C4-2B (cell line): ENCODE measurements around the gene SLC35F3.

Experiments used
- ZFX ChIP-seq: fragments of 450-650 bp; IDR thresholded peaks from 2 replicates; pipeline ENCODE4 v1.6.1; 2017
- TF ChIP-seq, protein P1 (sequence below): fragments of 450-650 bp; conservative IDR thresholded peaks from 2 replicates; pipeline ENCODE4 v1.5.1; 2017; ENCODE audit warnings: mild to moderate bottlenecking

DNA sequence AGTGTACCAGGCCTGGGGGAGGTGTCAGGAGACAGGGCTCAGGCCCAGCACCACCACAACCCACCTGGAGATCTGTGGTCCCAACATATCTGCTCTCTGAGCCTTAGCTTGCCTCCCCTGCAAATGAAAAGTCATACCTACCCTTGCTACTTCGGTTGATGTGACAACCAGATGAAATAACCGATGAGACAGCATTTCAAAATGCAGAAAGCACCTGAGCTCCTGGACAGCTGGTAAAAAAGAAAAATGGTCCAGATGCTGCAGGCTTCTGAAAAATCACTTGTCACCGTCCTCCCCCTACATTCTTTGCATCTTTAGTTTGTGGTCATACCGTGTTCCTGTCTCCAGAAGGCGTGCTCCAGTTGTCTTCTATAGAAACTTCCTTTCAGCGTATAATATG is 416.8 kb downstream of the SLC35F3 start:
- TF ChIP-seq, protein P1, sequence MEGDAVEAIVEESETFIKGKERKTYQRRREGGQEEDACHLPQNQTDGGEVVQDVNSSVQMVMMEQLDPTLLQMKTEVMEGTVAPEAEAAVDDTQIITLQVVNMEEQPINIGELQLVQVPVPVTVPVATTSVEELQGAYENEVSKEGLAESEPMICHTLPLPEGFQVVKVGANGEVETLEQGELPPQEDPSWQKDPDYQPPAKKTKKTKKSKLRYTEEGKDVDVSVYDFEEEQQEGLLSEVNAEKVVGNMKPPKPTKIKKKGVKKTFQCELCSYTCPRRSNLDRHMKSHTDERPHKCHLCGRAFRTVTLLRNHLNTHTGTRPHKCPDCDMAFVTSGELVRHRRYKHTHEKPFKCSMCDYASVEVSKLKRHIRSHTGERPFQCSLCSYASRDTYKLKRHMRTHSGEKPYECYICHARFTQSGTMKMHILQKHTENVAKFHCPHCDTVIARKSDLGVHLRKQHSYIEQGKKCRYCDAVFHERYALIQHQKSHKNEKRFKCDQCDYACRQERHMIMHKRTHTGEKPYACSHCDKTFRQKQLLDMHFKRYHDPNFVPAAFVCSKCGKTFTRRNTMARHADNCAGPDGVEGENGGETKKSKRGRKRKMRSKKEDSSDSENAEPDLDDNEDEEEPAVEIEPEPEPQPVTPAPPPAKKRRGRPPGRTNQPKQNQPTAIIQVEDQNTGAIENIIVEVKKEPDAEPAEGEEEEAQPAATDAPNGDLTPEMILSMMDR, result no peak
- TF ChIP-seq ZFX, result no peak
